A673 (cell line): Measurements from ENCODE around the gene L3MBTL1.
A peak's percentile ranks its signal among the peaks of the same experiment; 100 is the strongest.

Source experiments
- EZH2 ChIP-seq: fragments of 200-600 bp; sonication (generic); IDR thresholded peaks from 2 replicates; pipeline ENCODE4 v1.6.1; 2017; ENCODE audit warnings: borderline replicate concordance, low read depth, mild to moderate bottlenecking, mixed read lengths, antibody characterized with exemption, low read length; ENCODE audit not compliant: poor library complexity, severe bottlenecking
- TF ChIP-seq, protein P1 (sequence below): fragments of 300-800, 200-600 bp; sonication (generic); conservative IDR thresholded peaks from 2 replicates; pipeline ENCODE4 v1.5.1; 2017; ENCODE audit warnings: low read depth, mild to moderate bottlenecking, antibody characterized with exemption, low read length, moderate library complexity, mixed read lengths

DNA sequence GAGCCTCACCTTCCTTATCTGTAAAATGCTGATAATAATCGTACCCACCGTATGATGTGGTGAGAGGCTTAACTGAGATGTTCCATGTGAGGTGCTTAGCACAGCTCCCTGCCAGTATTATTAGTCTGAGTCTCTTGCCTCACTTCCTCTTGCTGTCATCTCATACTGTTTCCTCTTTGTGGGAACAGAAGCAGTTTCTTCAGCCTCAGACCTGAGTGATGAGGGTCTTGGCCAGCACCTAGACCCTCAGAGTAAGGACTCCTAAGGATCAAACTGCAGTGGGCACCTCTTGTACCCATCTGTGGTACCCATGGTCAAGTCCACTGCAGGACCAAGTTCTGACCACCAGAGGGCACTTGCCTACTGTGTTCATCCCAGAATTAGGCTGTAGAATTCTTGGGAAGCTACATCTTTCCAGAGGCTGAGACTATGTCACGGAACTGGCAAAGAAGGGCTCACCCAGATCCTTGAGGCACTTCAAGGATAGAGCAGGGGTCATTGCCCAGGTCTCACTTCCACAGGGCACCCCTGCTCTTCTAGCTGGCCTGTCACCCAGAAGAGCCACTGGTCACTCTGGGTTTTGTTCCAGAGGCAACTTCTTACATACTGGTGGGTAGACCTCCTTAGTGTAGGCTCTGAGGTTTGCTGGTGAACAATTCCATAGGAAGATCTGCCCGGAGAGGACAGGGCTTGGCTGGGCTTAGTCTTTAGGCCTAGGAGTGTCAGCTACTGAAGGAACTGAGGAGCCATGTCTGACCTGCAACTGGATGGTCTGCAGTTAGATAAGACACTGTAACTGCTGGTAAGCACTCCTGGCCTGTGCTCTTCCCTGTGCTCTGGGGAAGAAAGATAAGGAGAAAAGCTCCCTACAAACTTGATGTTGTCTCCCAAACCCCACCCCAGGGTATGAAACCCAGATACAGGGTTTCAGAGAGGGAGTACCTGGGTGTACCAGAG is 30.7 kb downstream of the L3MBTL1 start:
- TF ChIP-seq, protein P1, sequence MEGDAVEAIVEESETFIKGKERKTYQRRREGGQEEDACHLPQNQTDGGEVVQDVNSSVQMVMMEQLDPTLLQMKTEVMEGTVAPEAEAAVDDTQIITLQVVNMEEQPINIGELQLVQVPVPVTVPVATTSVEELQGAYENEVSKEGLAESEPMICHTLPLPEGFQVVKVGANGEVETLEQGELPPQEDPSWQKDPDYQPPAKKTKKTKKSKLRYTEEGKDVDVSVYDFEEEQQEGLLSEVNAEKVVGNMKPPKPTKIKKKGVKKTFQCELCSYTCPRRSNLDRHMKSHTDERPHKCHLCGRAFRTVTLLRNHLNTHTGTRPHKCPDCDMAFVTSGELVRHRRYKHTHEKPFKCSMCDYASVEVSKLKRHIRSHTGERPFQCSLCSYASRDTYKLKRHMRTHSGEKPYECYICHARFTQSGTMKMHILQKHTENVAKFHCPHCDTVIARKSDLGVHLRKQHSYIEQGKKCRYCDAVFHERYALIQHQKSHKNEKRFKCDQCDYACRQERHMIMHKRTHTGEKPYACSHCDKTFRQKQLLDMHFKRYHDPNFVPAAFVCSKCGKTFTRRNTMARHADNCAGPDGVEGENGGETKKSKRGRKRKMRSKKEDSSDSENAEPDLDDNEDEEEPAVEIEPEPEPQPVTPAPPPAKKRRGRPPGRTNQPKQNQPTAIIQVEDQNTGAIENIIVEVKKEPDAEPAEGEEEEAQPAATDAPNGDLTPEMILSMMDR, result peak; percentile 94
- TF ChIP-seq EZH2, result no peak
